Measurements from ENCODE around the gene WWC2.

The WWC2 gene

GRCh38 chr4:183304538-183304937, 205.5 kb downstream of the WWC2 start (continued):
- no peak for TF ChIP-seq AEBP2 (tag by site-specific recombination; IDR thresholded peaks at IDR 0.05; ENCODE audit: borderline replicate concordance)

- CTCF ChIA-PET = interaction anchor here (0.6 to 0.9 kb wide), 3 partner anchors 13 to 480 kb away, joined by 3 to 4 read pairs (median 3); no protein-coding TSS in a partner anchor
- Histone ChIP-seq H3K4me3 (ENCODE audit: low read depth, low read length) (no peak overlapping the region), H3K9me3 (ENCODE audit: control insufficient read depth, insufficient read depth, low read depth, low read length) (no peaks in the 10 kb centered on the region; the same call in 1 of the 2 replicates), H3K27ac (ENCODE audit: extremely low read depth, low read depth, low read length) (no peak overlapping the region), H3K36me3 (ENCODE audit: control insufficient read depth in 2 of 2, insufficient read depth in 1 of 2, low read length in 2 of 2) (peaks cover 0 to 7% of the 10 kb centered on the region in 2 experiments; a peak in 2 of 3 replicates), H3K4me1 (ENCODE audit: control insufficient read depth, insufficient read depth, low read length) (no peaks in the 10 kb centered on the region)
- POLR2A ChIA-PET = no interaction called here
- TF ChIP-seq ZNF266 (tag by site-specific recombination; IDR thresholded peaks at IDR 0.05; ENCODE audit: low read depth) (no peak), BCL6B (tag by site-specific recombination; IDR thresholded peaks at IDR 0.05) (no peak), HIC1 (tag by site-specific recombination; IDR thresholded peaks at IDR 0.05) (no peak), ZNF830 (tag by site-specific recombination; IDR thresholded peaks at IDR 0.05; ENCODE audit: low read depth) (no peak), ZNF571 (tag by site-specific recombination; IDR thresholded peaks at IDR 0.05) (no peak), PRDM4 (tag by site-specific recombination; IDR thresholded peaks at IDR 0.05) (no peak), ZNF280D (tag by site-specific recombination; IDR thresholded peaks at IDR 0.05) (no peak), PRDM1 (tag by site-specific recombination; IDR thresholded peaks at IDR 0.05) (no peak), ZNF701 (tag by site-specific recombination; IDR thresholded peaks at IDR 0.05) (no peak), MEIS1 (CRISPR knock-in tag; IDR thresholded peaks at IDR 0.05; ENCODE audit: borderline replicate concordance) (no peak), ZNF10 (tag by site-specific recombination; IDR thresholded peaks at IDR 0.05) (no peak), ZBTB17 (tag by site-specific recombination; IDR thresholded peaks at IDR 0.05) (no peak), ZNF148 (tag by site-specific recombination; IDR thresholded peaks at IDR 0.05; ENCODE audit: borderline replicate concordance) (no peak), ZNF366 (tag by site-specific recombination; conservative IDR thresholded peaks at IDR 0.05) (no peak)
Measured at GRCh38 chr4:183306811-183307210, 207.8 kb downstream of the WWC2 start.
